Vagina (tissue), 2 donors: ENCODE data around the gene SPATA9. TPM values are rescaled to one million over a fixed set of nuclear protein-coding genes. Genes with fewer than 3 reads are reported as not detected.

Source experiments
- DNase-seq, 2 donors: peaks; one replicate each; pipeline ENCODE4 v3.0.0-alpha.2; 2017; ENCODE audit errors: extremely low spot score in 2 of 2
- H3K27ac ChIP-seq: fragments of 200-600 bp; sonication (generic); one replicate; pipeline ENCODE4 v1.5.1; 2019
- H3K27me3 ChIP-seq: fragments of 200-600 bp; sonication (generic); one replicate; pipeline ENCODE4 v1.5.1; 2019
- H3K36me3 ChIP-seq, 2 donors: fragments of 200-600 bp; sonication (generic); one replicate each; pipeline ENCODE4 v1.5.1; 2017 to 2019
- H3K4me1 ChIP-seq: fragments of 200-600 bp; sonication (generic); one replicate; pipeline ENCODE4 v1.5.1; 2019
- H3K4me3 ChIP-seq, 2 donors: fragments of 200-600 bp; sonication (generic); 1 replicate in 1 of 2; 2 replicates in 1 of 2; pipeline ENCODE4 v1.5.1; 2016 to 2019
- H3K9me3 ChIP-seq: fragments of 200-600 bp; sonication (generic); one replicate; pipeline ENCODE4 v1.5.1; 2019
- POLR2A ChIP-seq, 2 donors: fragments of 450-650 bp; IDR thresholded peaks; one replicate each; pipeline ENCODE4 v1.6.1; 2017; ENCODE audit warnings: antibody characterized with exemption in 2 of 2, mild to moderate bottlenecking in 2 of 2, moderate library complexity in 2 of 2
- POLR2AphosphoS5 ChIP-seq, 2 donors: sonication (generic); formaldehyde crosslinking; IDR thresholded peaks; one replicate each; pipeline ENCODE4 v1.9.0; 2017; ENCODE audit warnings: antibody characterized with exemption in 2 of 2, mild to moderate bottlenecking in 2 of 2, low read depth in 1 of 2; ENCODE audit not compliant: insufficient read depth in 1 of 2
- intact Hi-C: fragments of 100-400 bp; cut with DNase I; formaldehyde crosslinking; loops from one replicate; pipeline ENCODE4 v1.15.1; 2023
- total RNA-seq: library from RNA; depleted of rRNA; stranded (reverse); fragments of >200 nt; gene quantifications from one replicate; pipeline ENCODE4 v1.2.3, GENCODE V29; 2016
- TF ChIP-seq, protein P1 (sequence below), 3 experiments: fragments of 450-650 bp in 2 of 3; fragments of 200-600 bp in 1 of 3; sonication (generic) in 1 of 3; IDR thresholded peaks; one replicate each; pipeline ENCODE4 v1.5.1; 2017 to 2019; ENCODE audit warnings: antibody characterized with exemption in 3 of 3, mild to moderate bottlenecking in 2 of 3, moderate library complexity in 2 of 3

The SPATA9 gene
- total RNA-seq, 1 donor from 2014 or later, result not detected

DNA sequence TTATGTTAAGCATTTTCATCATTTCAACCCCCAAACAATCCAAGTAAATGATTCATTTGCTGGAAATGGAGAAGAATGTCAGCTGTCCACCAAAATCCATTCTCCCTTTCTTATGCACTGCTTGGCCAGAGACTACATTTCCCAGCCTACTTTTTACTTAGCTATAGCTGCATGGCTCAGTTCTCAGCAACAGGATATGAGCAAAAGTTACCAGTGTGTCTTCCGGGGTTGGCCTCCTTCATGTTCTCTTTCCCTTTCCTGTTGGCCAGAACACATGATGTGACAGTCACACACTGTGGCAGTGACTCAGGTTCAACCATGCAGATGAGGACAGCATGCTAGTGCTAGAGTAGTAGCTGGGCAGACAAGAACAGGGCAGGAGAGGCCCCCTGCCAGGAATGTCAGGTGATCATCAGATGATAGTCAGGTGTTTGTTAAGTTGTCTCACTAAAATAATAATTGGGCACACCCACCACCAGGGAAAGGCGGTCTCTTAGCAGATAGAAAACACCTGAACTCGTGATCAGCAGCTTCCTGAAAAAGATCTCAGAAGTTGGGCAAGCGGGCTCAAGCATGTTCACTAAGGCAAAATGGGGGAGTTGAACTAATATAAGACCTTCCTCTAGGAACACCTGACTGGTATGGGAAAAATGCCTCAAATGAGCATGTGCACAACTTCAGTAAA, 50.7 kb downstream of the SPATA9 start:
- Histone ChIP-seq H3K4me3 (no peak overlapping the region), H3K9me3 (no peaks in the 10 kb centered on the region), H3K36me3 (no peaks in the 10 kb centered on the region), H3K27me3 (no peaks in the 10 kb centered on the region), H3K4me1 (peaks cover 6% of the 10 kb centered on the region), H3K27ac (no peak overlapping the region)
- TF ChIP-seq, protein P1, sequence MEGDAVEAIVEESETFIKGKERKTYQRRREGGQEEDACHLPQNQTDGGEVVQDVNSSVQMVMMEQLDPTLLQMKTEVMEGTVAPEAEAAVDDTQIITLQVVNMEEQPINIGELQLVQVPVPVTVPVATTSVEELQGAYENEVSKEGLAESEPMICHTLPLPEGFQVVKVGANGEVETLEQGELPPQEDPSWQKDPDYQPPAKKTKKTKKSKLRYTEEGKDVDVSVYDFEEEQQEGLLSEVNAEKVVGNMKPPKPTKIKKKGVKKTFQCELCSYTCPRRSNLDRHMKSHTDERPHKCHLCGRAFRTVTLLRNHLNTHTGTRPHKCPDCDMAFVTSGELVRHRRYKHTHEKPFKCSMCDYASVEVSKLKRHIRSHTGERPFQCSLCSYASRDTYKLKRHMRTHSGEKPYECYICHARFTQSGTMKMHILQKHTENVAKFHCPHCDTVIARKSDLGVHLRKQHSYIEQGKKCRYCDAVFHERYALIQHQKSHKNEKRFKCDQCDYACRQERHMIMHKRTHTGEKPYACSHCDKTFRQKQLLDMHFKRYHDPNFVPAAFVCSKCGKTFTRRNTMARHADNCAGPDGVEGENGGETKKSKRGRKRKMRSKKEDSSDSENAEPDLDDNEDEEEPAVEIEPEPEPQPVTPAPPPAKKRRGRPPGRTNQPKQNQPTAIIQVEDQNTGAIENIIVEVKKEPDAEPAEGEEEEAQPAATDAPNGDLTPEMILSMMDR (IDR thresholded peaks at IDR 0.05), result no peak
- TF ChIP-seq POLR2AphosphoS5 (IDR thresholded peaks at IDR 0.05; ENCODE audit: insufficient read depth in 1 of 2, low read depth in 1 of 2), result no peak
- no peak for TF ChIP-seq POLR2A (IDR thresholded peaks at IDR 0.05)
- intact Hi-C loops, result no loop called here
- no peak for DNase-seq

DNA sequence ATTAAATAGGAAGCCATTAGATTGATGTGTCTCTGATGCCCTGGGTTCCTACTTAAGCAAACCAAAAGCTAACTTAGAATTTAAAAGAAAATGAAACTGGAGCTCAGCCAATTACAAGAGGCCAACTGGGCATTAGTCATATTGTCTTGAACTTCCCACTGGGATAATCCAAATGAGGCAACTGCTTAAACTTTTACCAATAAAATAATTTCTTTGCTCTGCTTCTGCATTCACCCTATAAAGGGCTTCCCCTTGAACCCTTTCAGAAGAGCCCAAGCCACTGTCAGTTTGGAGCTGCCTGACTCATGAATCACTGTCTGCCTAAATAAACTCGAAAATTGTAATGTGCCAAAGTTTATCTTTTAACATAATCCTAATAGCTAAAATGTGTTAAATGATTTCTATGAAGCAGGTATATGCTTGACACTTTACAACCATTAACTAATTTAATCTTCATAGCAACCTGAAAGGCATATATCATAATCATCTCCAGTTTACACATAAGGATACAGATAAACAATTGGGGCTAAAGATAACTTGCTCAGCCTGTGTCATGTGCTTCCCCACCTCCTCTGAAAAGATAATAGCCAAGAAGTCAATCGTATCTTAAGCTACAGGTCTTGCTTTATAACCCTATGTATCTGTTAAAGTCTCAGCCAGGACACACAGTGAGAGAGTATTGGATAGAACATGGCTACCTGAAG, 51.4 kb downstream of the SPATA9 start:
- H3K4me3 ChIP-seq, result no peak overlapping the region
- H3K36me3 ChIP-seq, result no peaks in the 10 kb centered on the region
- H3K27me3 ChIP-seq, result no peaks in the 10 kb centered on the region
- no peak for DNase-seq
- H3K27ac ChIP-seq, result no peak overlapping the region
- peaks cover 6% of the 10 kb centered on the region for H3K4me1 ChIP-seq
- intact Hi-C loops, result no loop called here
- H3K9me3 ChIP-seq, result no peaks in the 10 kb centered on the region
- TF ChIP-seq POLR2AphosphoS5 (IDR thresholded peaks at IDR 0.05; ENCODE audit: insufficient read depth in 1 of 2, low read depth in 1 of 2) (no peak), POLR2A (IDR thresholded peaks at IDR 0.05) (no peak)
- TF ChIP-seq, protein P1 (IDR thresholded peaks at IDR 0.05), result no peak

DNA sequence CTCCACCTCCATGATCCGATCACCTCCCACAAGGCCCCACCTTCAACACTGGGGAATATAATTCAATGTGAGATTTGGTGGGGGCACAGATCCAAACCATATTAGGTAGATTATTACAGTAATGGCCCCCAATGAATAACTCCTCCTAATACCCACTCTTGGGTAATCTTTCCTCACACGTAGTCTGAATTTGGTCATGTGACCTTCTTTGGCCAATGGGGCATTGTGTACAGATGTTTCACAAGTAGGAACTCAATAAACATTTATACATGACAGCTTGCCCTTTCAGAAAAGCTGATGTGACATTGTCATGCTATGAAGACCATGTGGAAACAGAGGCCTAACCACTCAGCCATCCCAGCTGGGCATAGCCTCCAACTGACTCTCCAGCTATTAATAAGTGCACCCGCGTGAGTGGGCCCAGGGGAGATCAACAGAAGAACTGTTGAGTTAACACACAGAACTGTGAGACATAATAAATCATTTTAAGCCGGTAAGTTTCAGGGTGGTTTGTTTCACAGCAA, 52.3 kb downstream of the SPATA9 start:
- no peak overlapping the region for H3K27ac ChIP-seq
- TF ChIP-seq, protein P1 (IDR thresholded peaks at IDR 0.05), result no peak
- TF ChIP-seq POLR2AphosphoS5 (IDR thresholded peaks at IDR 0.05; ENCODE audit: insufficient read depth in 1 of 2, low read depth in 1 of 2) (no peak), POLR2A (IDR thresholded peaks at IDR 0.05) (no peak)
- H3K9me3 ChIP-seq, result no peaks in the 10 kb centered on the region
- no peaks in the 10 kb centered on the region for H3K27me3 ChIP-seq
- peaks cover 6% of the 10 kb centered on the region for H3K4me1 ChIP-seq
- no peaks in the 10 kb centered on the region for H3K36me3 ChIP-seq
- DNase-seq, result no peak
- intact Hi-C loops, result no loop called here
- H3K4me3 ChIP-seq, result no peak overlapping the region

DNA sequence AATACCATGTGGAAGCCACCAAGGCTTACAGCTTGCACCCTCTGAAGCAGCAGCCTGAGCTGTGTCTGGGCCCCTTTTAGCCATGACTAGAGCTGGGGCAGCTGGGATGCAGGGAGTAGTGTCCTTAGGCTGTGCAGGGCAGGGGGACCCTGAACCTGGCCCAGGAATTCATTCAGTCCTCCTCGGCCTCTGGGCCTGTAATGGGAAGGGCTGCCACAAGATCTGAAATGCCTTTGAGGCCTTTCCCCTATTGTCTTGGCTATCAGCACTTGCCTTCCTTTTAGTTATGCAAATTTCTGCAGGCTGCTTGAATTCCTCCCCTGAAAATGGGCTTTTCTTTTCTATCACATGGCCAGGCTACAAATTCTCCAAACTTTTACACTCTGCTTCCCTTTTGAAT, 53.9 kb downstream of the SPATA9 start:
- no peaks in the 10 kb centered on the region for H3K36me3 ChIP-seq
- no peaks in the 10 kb centered on the region for H3K27me3 ChIP-seq
- H3K9me3 ChIP-seq, result no peaks in the 10 kb centered on the region
- intact Hi-C loops, result loop anchor here (10.0 kb wide), 1 partner anchor 74 kb away; the partner anchor contains the start of genes ARSK and SKIC3
- H3K4me1 ChIP-seq, result peaks cover 6% of the 10 kb centered on the region
- TF ChIP-seq, protein P1 (IDR thresholded peaks at IDR 0.05), result no peak
- DNase-seq, result no peak
- no peak overlapping the region for H3K4me3 ChIP-seq
- no peak overlapping the region for H3K27ac ChIP-seq
